Lower leg skin (tissue), 4 donors: ENCODE data around the gene LRRN3. TPM values are rescaled to one million over a fixed set of nuclear protein-coding genes. Genes with fewer than 3 reads are reported as not detected.

Source experiments
- DNase-seq, 2 donors: peaks; one replicate each; pipeline ENCODE4 v3.0.0-alpha.2; 2019; ENCODE audit warnings: low spot score in 2 of 2
- H3K4me3 ChIP-seq: fragments of 200-600 bp; sonication (generic); 2 replicates; pipeline ENCODE4 v1.5.1; 2017; ENCODE audit warnings: mild to moderate bottlenecking, low read depth; ENCODE audit not compliant: poor library complexity, severe bottlenecking
- CTCF ChIP-seq, 3 donors: fragments of 450-650 bp; IDR thresholded peaks; one replicate each; pipeline ENCODE4 v1.5.1; 2016; ENCODE audit warnings: antibody characterized with exemption in 3 of 3, mild to moderate bottlenecking in 3 of 3, moderate library complexity in 2 of 3
- POLR2A ChIP-seq, 2 donors: fragments of 450-650 bp; IDR thresholded peaks; one replicate each; pipeline ENCODE4 v1.6.1; 2016 to 2017; ENCODE audit warnings: antibody characterized with exemption in 2 of 2, mild to moderate bottlenecking in 1 of 2, moderate library complexity in 1 of 2
- WGBS, 2 donors: methylation state at CpG; one replicate each; pipeline ENCODE4 v1.1.5; 2018; 5-methylcytosine and 5-hydroxymethylcytosine counted together
- intact Hi-C: fragments of 100-400 bp; cut with DNase I; formaldehyde crosslinking; loops from one replicate; pipeline ENCODE4 v1.15.0; 2023; ENCODE audit warnings: low total_unique reads
- total RNA-seq, 4 donors: library from RNA; depleted of rRNA; stranded (reverse); fragments of >200 nt; gene quantifications; one replicate each; pipeline ENCODE4 v1.1.0, GENCODE V29; 2016

The LRRN3 gene
- total RNA-seq, 4 donors from 2014 or later, result 0.16 TPM; not detected in 3

DNA sequence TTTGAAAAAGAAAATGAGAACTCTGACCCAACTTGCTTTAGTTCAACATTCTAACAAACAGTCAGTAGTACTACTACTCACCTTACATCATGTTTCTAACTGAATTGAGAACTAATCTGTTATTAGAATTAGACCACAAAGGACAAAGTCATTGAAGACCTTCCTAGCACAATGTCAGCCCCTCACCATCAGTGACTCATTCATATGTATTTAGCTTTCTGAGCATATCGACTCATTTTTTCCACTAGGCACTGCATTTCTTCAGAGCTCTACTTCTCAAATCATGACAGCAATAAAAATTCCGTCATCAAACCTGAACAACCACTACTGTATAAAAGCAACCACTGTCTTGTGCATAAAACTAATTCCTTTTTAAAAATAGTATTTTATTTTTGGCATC is 4.4 kb upstream of the LRRN3 start:
- TF ChIP-seq POLR2A (IDR thresholded peaks at IDR 0.05) (no peak), CTCF (IDR thresholded peaks at IDR 0.05) (no peak)
- no peak for DNase-seq
- no peak overlapping the region for H3K4me3 ChIP-seq
- intact Hi-C loops, result no loop called here
- 82 to 88% methylated on average over 2 of the region's 2 CpGs for WGBS, 2 donors

- 93% methylated on average over 1 of the region's 1 CpG for WGBS, 2 donors
- intact Hi-C loops, result no loop called here
Measured at GRCh38 chr7:111088328-111088727, 2.6 kb upstream of the LRRN3 start.

GRCh38 chr7:111089822-111090426 is 1.0 kb upstream of the LRRN3 start:
- TF ChIP-seq POLR2A (IDR thresholded peaks at IDR 0.05) (no peak), CTCF (IDR thresholded peaks at IDR 0.05) (no peak)
- WGBS, 2 donors, result 41 to 53% methylated on average over 1 of the region's 1 CpG
- H3K4me3 ChIP-seq, result no peak overlapping the region
- no peak for DNase-seq
- intact Hi-C loops, result no loop called here

More at GRCh38 chr7:111088328-111088727, 2.6 kb upstream of the LRRN3 start:
- TF ChIP-seq POLR2A (IDR thresholded peaks at IDR 0.05) (no peak), CTCF (IDR thresholded peaks at IDR 0.05) (no peak)
- H3K4me3 ChIP-seq, result no peak overlapping the region
- no peak for DNase-seq

GRCh38 chr7:111091593-111092358 is 849 bp downstream of the LRRN3 start:
- intact Hi-C loops, result no loop called here
- DNase-seq, result no peak
- no peak overlapping the region for H3K4me3 ChIP-seq
- TF ChIP-seq CTCF (IDR thresholded peaks at IDR 0.05) (no peak), POLR2A (IDR thresholded peaks at IDR 0.05) (no peak)
- 65 to 74% methylated on average over 3 of the region's 3 CpGs for WGBS, 2 donors

- intact Hi-C loops, result no loop called here
- 53 to 60% methylated on average over 2 of the region's 2 CpGs for WGBS, 2 donors
- no peak for DNase-seq
- no peak overlapping the region for H3K4me3 ChIP-seq
- TF ChIP-seq POLR2A (IDR thresholded peaks at IDR 0.05), result no peak
- no peak for TF ChIP-seq CTCF (IDR thresholded peaks at IDR 0.05)
Measured at GRCh38 chr7:111092406-111093236, 1.7 kb downstream of the LRRN3 start.
